PC-9 (cell line): ENCODE measurements around the gene LRRC28. TPM values are rescaled to one million over a fixed set of nuclear protein-coding genes. Genes with fewer than 3 reads are reported as not detected.
"Not testable (repeated sequence)": the region's sequence is repeated elsewhere in the genome, so short reads cannot be mapped to it uniquely, and the experiment has no call there.

Experiments
- BruUV-seq: library from RNA; stranded (reverse); fragments of 400-500 nt; replicated peaks from 2 replicates; lab custom pipeline; 2021; lab: Mats Ljungman, UMichigan
- CTCF ChIA-PET: fragments of 300-600 bp; sonication (Branson Sonifier 250); formaldehyde crosslinking; loops from one replicate; lab custom pipeline; 2022; ENCODE audit warnings: antibody characterized with exemption; lab: Charles Lee
- POLR2A ChIA-PET: fragments of 300-600 bp; sonication (Branson Sonifier 250); formaldehyde crosslinking; loops from one replicate; lab custom pipeline; 2022; ENCODE audit warnings: antibody characterized with exemption; ENCODE audit not compliant: unreplicated experiment; lab: Charles Lee
- DNase-seq, 2 experiments: peaks; one replicate each; pipeline versions ENCODE4 v3.0.0 to v3.0.0-alpha.2; 2015 to 2022; ENCODE audit warnings: mixed read lengths in 1 of 2
- H2AFZ ChIP-seq: fragments of 200-600 bp; sonication (generic); 2 replicates; pipeline ENCODE4 v1.8.1; 2017; ENCODE audit warnings: antibody characterized with exemption
- H3F3A ChIP-seq: fragments of 200-600 bp; sonication (generic); 2 replicates; pipeline ENCODE4 v1.8.1; 2017; ENCODE audit warnings: antibody characterized with exemption, mild to moderate bottlenecking, low read depth; ENCODE audit not compliant: insufficient read depth
- H3K27ac ChIP-seq: fragments of 200-600 bp; sonication (generic); 2 replicates; pipeline ENCODE4 v1.6.1; 2016; ENCODE audit warnings: mixed run types
- H3K27me3 ChIP-seq: fragments of 200-600 bp; sonication (generic); 2 replicates; pipeline ENCODE4 v1.6.1; 2016; ENCODE audit warnings: low read depth, mixed run types; ENCODE audit not compliant: insufficient read depth
- H3K36me3 ChIP-seq: fragments of 200-600 bp; sonication (generic); 2 replicates; pipeline ENCODE4 v1.6.1; 2016; ENCODE audit warnings: low read depth, mixed run types
- H3K4me1 ChIP-seq: fragments of 200-600 bp; sonication (generic); replicated peaks from 2 replicates; pipeline ENCODE4 v1.6.1; 2016; ENCODE audit warnings: mixed run types; ENCODE audit not compliant: insufficient read depth
- H3K4me2 ChIP-seq: fragments of 200-600 bp; sonication (generic); 2 replicates; pipeline ENCODE4 v1.6.1; 2017; ENCODE audit warnings: mixed run types
- H3K4me3 ChIP-seq: fragments of 200-600 bp; sonication (generic); 2 replicates; pipeline ENCODE4 v1.6.1; 2016; ENCODE audit warnings: mixed run types
- H3K79me2 ChIP-seq: fragments of 200-600 bp; sonication (generic); 2 replicates; pipeline ENCODE4 v1.6.1; 2017; ENCODE audit warnings: low read depth, mixed run types
- H3K9me2 ChIP-seq: fragments of 200-600 bp; sonication (generic); 2 replicates; pipeline ENCODE4 v1.8.1; 2017; ENCODE audit warnings: mild to moderate bottlenecking; ENCODE audit not compliant: insufficient read depth
- H3K9me3 ChIP-seq: fragments of 200-600 bp; sonication (generic); 2 replicates; pipeline ENCODE4 v1.8.1; 2016; ENCODE audit warnings: low read depth; ENCODE audit not compliant: insufficient read depth
- H4K20me1 ChIP-seq: fragments of 200-600 bp; sonication (generic); 2 replicates; pipeline ENCODE4 v1.8.1; 2017; ENCODE audit not compliant: insufficient read depth
- CTCF ChIP-seq: fragments of 200-600 bp; sonication (generic); conservative IDR thresholded peaks from 2 replicates; pipeline ENCODE4 v1.6.1; 2017; ENCODE audit warnings: mixed run types, antibody characterized with exemption, mild to moderate bottlenecking, moderate library complexity
- EZH2 ChIP-seq: fragments of 200-600 bp; sonication (generic); IDR thresholded peaks from 2 replicates; pipeline ENCODE4 v1.8.0; 2017; ENCODE audit warnings: antibody characterized with exemption, low read depth
- intact Hi-C: fragments of 100-400 bp; cut with micrococcal nuclease; formaldehyde crosslinking; loops from one replicate; pipeline ENCODE4 v1.10.0; 2022; ENCODE audit not compliant: unreplicated experiment
- total RNA-seq: library from RNA; stranded (reverse); gene quantifications from 2 replicates; pipeline ENCODE4 v1.2.3, GENCODE V29; 2021

Gene LRRC28
- total RNA-seq, 1 experiment from 2014 or later, result 13.5 TPM

- Histone ChIP-seq H3K36me3 (0 out of 2 replicates have a peak, but pooled peaks cover 8% of the 10 kb centered on the region), H3K9me3 (no peaks in the 10 kb centered on the region), H3K9me2 (no peaks in the 10 kb centered on the region; the same call in 1 of the 2 replicates), H3K4me3 (no peak overlapping the region), H3F3A (no peaks in the 10 kb centered on the region), H4K20me1 (no peaks in the 10 kb centered on the region), H2AFZ (no peak overlapping the region), H3K4me2 (no peak overlapping the region), H3K79me2 (no peaks in the 10 kb centered on the region; the same call in 1 of the 2 replicates), H3K27ac (no peak overlapping the region), H3K27me3 (no peaks in the 10 kb centered on the region), H3K4me1 (no peaks in the 10 kb centered on the region)
- ChIA-PET CTCF (no interaction called here), POLR2A (no interaction called here)
- no TSS peak for BruUV-seq
- TF ChIP-seq EZH2 (no peak), CTCF (no peak)
- intact Hi-C loops, result no loop called here
- DNase-seq, result no peak
These were observed 18.5 kb upstream of the LRRC28 start for GRCh38 chr15:99232740-99233139.

GRCh38 chr15:99234160-99234559, 17.1 kb upstream of the LRRC28 start:
- H3K9me3 ChIP-seq, H3K4me1 ChIP-seq, H3K27ac ChIP-seq, H3F3A ChIP-seq, H3K27me3 ChIP-seq, BruUV-seq, DNase-seq, H3K9me2 ChIP-seq, H3K79me2 ChIP-seq, H2AFZ ChIP-seq, H3K4me3 ChIP-seq, H3K36me3 ChIP-seq, H4K20me1 ChIP-seq, CTCF ChIA-PET, H3K4me2 ChIP-seq, intact Hi-C loops: not testable (repeated sequence)
- POLR2A ChIA-PET, result interaction anchor here (0.6 to 0.7 kb wide), 2 partner anchors 325 to 666 kb away, joined by 4 to 10 read pairs; no protein-coding TSS in a partner anchor

- Histone ChIP-seq H2AFZ (no peak overlapping the region), H3K4me2 (no peak overlapping the region), H3K9me3 (no peaks in the 10 kb centered on the region), H3K36me3 (0 out of 2 replicates have a peak, but pooled peaks cover 8% of the 10 kb centered on the region), H3K4me3 (no peak overlapping the region), H4K20me1 (no peaks in the 10 kb centered on the region), H3K9me2 (no peaks in the 10 kb centered on the region), H3K27ac (no peak overlapping the region), H3K27me3 (no peaks in the 10 kb centered on the region), H3K4me1 (no peaks in the 10 kb centered on the region), H3K79me2 (no peaks in the 10 kb centered on the region), H3F3A (no peaks in the 10 kb centered on the region)
- no peak for DNase-seq
- BruUV-seq, result no TSS peak
- TF ChIP-seq EZH2 (no peak), CTCF (no peak)
- ChIA-PET POLR2A (no interaction called here), CTCF (no interaction called here)
- intact Hi-C loops, result no loop called here
These were observed 12.4 kb upstream of the LRRC28 start for GRCh38 chr15:99238849-99239248.
